Thyroid gland (tissue), 4 donors: ENCODE measurements around the gene MRPL4.

Experiments
- CTCF ChIP-seq, 6 experiments: fragments of 200-600 bp in 3 of 6; fragments of 450-650 bp in 3 of 6; sonication (generic) in 3 of 6; IDR thresholded peaks; one replicate each; pipeline ENCODE4 v1.5.1; 2016 to 2019; ENCODE audit warnings: antibody characterized with exemption in 6 of 6, mild to moderate bottlenecking in 2 of 6, inconsistent platforms in 1 of 6, moderate library complexity in 1 of 6
- POLR2A ChIP-seq, 2 donors: fragments of 450-650 bp; IDR thresholded peaks; one replicate each; pipeline ENCODE4 v1.6.1; 2017; ENCODE audit warnings: antibody characterized with exemption in 2 of 2, mild to moderate bottlenecking in 2 of 2, moderate library complexity in 1 of 2

GRCh38 chr19:10226021-10226375, 26.0 kb upstream of the MRPL4 start:
- no peak for TF ChIP-seq CTCF (IDR thresholded peaks at IDR 0.05)
- TF ChIP-seq POLR2A (IDR thresholded peaks at IDR 0.05) = no peak
